ENCODE measurements around the gene TSPAN1.

- TF ChIP-seq POLR2A (IDR thresholded peaks at IDR 0.05) (no peak), CTCF (IDR thresholded peaks at IDR 0.05) (peak in 3 of 12 donors; percentile 5 to 16 (median 9))
Observed at GRCh38 chr1:46180082-46180616, 5.3 kb downstream of the TSPAN1 start.

Data from heart left ventricle (tissue), 13 donors.